ENCODE measurements around the gene OSBPL6. TPM values are rescaled to one million over a fixed set of nuclear protein-coding genes. Genes with fewer than 3 reads are reported as not detected.

OSBPL6 gene
- total RNA-seq, 1 experiment from 2014 or later = 4.6 TPM

- Mint-ChIP-seq H3K4me3 (no peak overlapping the region), H3K27me3 (ENCODE audit: low read depth) (peaks cover 36% of the 10 kb centered on the region)
- no peak overlapping the region for H3K4me2 ChIP-seq (ENCODE audit: insufficient read depth, insufficient read length, low read length)
These were observed 5.8 kb upstream of the OSBPL6 start for GRCh38 chr2:178188466-178188865.

More at GRCh38 chr2:178188466-178188865, 5.8 kb upstream of the OSBPL6 start:
- no peak overlapping the region for H3K18ac ChIP-seq (ENCODE audit: insufficient read length, low read depth, low read length)
- no peak overlapping the region for H2BK120ac ChIP-seq (ENCODE audit: low read depth, low read length, poor library complexity, severe bottlenecking)
- H2AK5ac ChIP-seq (ENCODE audit: insufficient read length, low read length) = no peak overlapping the region
- peaks cover 12% of the 10 kb centered on the region; the same call in 1 of the 2 replicates for H3K27me3 ChIP-seq (ENCODE audit: insufficient read depth, low read length)
- no peak overlapping the region for H3K14ac ChIP-seq (ENCODE audit: insufficient read depth, low read length)
- no peak overlapping the region for H4K91ac ChIP-seq (ENCODE audit: insufficient read length, low read depth, low read length)
- H2BK12ac ChIP-seq (ENCODE audit: insufficient read length, low read depth, low read length) = no peak overlapping the region
- H3K9ac ChIP-seq (ENCODE audit: extremely low read depth, insufficient read length, low read length) = no peak overlapping the region
- no peaks in the 10 kb centered on the region for H4K20me1 ChIP-seq (ENCODE audit: control insufficient read depth, insufficient read depth, insufficient read length)
- H3K79me1 ChIP-seq (ENCODE audit: insufficient read depth, low read depth, low read length, poor library complexity, severe bottlenecking) = no peaks in the 10 kb centered on the region
- no peaks in the 10 kb centered on the region; the same call in 1 of the 2 replicates for H3K4me1 ChIP-seq (ENCODE audit: insufficient read depth, low read length)
- H4K5ac ChIP-seq (ENCODE audit: insufficient read length, low read depth, low read length) = no peak overlapping the region
- no peaks in the 10 kb centered on the region for H3K79me2 ChIP-seq (ENCODE audit: insufficient read depth, low read length)
- H2BK5ac ChIP-seq (ENCODE audit: insufficient read length, low read length) = no peak overlapping the region
- H3K9me3 ChIP-seq (ENCODE audit: control insufficient read depth, low read depth, low read length) = no peaks in the 10 kb centered on the region
- H2BK15ac ChIP-seq (ENCODE audit: low read depth, low read length) = no peak overlapping the region
- peaks cover under 1% of the 10 kb centered on the region for H3K23me2 ChIP-seq (ENCODE audit: insufficient read length, low read depth, low read length, poor library complexity, severe bottlenecking)
- Mint-ChIP-seq H3K4me1 (peaks cover 5 to 7% of the 10 kb centered on the region in 2 experiments; a peak in 3 of 4 replicates), H3K27ac (no peak overlapping the region), H3K9me3 (no peaks in the 10 kb centered on the region), H3K36me3 (ENCODE audit: insufficient read depth in 1 of 3, low read depth in 3 of 3) (no peaks in the 10 kb centered on the region)
- no CpG with 5 or more reads among the region's 2 CpGs for WGBS (ENCODE audit: extremely low coverage, insufficient read length, low lambda C conversion rate)
- no peak overlapping the region for H3K27ac ChIP-seq (ENCODE audit: insufficient read length, low read depth, low read length)
- H2AFZ ChIP-seq (ENCODE audit: low read length) = no peak overlapping the region
- TF ChIP-seq, protein P1, sequence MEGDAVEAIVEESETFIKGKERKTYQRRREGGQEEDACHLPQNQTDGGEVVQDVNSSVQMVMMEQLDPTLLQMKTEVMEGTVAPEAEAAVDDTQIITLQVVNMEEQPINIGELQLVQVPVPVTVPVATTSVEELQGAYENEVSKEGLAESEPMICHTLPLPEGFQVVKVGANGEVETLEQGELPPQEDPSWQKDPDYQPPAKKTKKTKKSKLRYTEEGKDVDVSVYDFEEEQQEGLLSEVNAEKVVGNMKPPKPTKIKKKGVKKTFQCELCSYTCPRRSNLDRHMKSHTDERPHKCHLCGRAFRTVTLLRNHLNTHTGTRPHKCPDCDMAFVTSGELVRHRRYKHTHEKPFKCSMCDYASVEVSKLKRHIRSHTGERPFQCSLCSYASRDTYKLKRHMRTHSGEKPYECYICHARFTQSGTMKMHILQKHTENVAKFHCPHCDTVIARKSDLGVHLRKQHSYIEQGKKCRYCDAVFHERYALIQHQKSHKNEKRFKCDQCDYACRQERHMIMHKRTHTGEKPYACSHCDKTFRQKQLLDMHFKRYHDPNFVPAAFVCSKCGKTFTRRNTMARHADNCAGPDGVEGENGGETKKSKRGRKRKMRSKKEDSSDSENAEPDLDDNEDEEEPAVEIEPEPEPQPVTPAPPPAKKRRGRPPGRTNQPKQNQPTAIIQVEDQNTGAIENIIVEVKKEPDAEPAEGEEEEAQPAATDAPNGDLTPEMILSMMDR (conservative IDR thresholded peaks at IDR 0.05) = no peak
- no peak for DNase-seq
- no peak overlapping the region for H2BK20ac ChIP-seq (ENCODE audit: low read depth, low read length, poor library complexity, severe bottlenecking)
- no peak overlapping the region for H3K56ac ChIP-seq (ENCODE audit: insufficient read length, low read depth, low read length)
- H3T11ph ChIP-seq (ENCODE audit: low read length) = no peak overlapping the region
- no peak overlapping the region for H3K23ac ChIP-seq (ENCODE audit: insufficient read length, low read depth, low read length)
- no peak overlapping the region for H3K4ac ChIP-seq (ENCODE audit: low read depth, low read length)
- H4K8ac ChIP-seq (replicated peaks; ENCODE audit: insufficient read length, low read depth, low read length) = no peak overlapping the region

All from H9 (cell line).